Body of pancreas (tissue), 4 donors: ENCODE data around the gene NPM3. TPM values are rescaled to one million over a fixed set of nuclear protein-coding genes. Genes with fewer than 3 reads are reported as not detected.

ENCODE experiments used
- ATAC-seq: fragments of 150-250 bp; one replicate; pipeline ENCODE4 v1.9.1; 2016
- DNase-seq, 4 donors: peaks; one replicate each; pipeline ENCODE4 v3.0.0-alpha.2; 2019
- H3K27ac ChIP-seq, 4 donors: fragments of 200-600 bp; sonication (generic); 1 replicate in 3 of 4; 2 replicates in 1 of 4; pipeline versions ENCODE4 v1.5.1 to v1.6.1; 2016 to 2019; ENCODE audit warnings: mild to moderate bottlenecking in 1 of 4, mixed read lengths in 1 of 4, moderate library complexity in 1 of 4
- H3K27me3 ChIP-seq, 2 donors: fragments of 200-600 bp; sonication (generic); one replicate each; pipeline ENCODE4 v1.6.0; 2016; ENCODE audit warnings: mild to moderate bottlenecking in 1 of 2
- H3K36me3 ChIP-seq, 2 donors: fragments of 200-600 bp; sonication (generic); replicated peaks in 1 of 2; 2 replicates each; pipeline ENCODE4 v1.5.1; 2016; ENCODE audit warnings: low read depth in 2 of 2; ENCODE audit not compliant: insufficient read depth in 1 of 2
- H3K4me1 ChIP-seq: fragments of 200-600 bp; sonication (generic); one replicate; pipeline ENCODE4 v1.6.0; 2016
- H3K4me3 ChIP-seq, 2 donors: fragments of 200-600 bp; sonication (generic); 1 replicate in 1 of 2; 2 replicates in 1 of 2; pipeline ENCODE4 v1.5.1; 2016 to 2019
- H3K9me3 ChIP-seq, 3 donors: fragments of 200-600 bp; sonication (generic); 1 replicate in 2 of 3; 2 replicates in 1 of 3; pipeline ENCODE4 v1.5.1; 2016
- POLR2A ChIP-seq, 3 donors: fragments of 450-650 bp; IDR thresholded peaks; one replicate each; pipeline ENCODE4 v1.6.1; 2016; ENCODE audit warnings: antibody characterized with exemption in 3 of 3, mild to moderate bottlenecking in 2 of 3
- WGBS, 2 donors: methylation state at CpG; one replicate each; pipeline ENCODE4 v1.1.5; 2017; 5-methylcytosine and 5-hydroxymethylcytosine counted together
- intact Hi-C: fragments of 100-400 bp; cut with DNase I; formaldehyde crosslinking; loops from one replicate; pipeline ENCODE4 v1.15.1; 2023
- total RNA-seq, 2 donors: library from RNA; depleted of rRNA; stranded (reverse); fragments of >200 nt; gene quantifications; one replicate each; pipeline ENCODE4 v1.1.0, GENCODE V29; 2016
- TF ChIP-seq, protein P1 (sequence below), 7 experiments: fragments of 450-650 bp in 4 of 7; fragments of 200-600 bp in 3 of 7; sonication (generic) in 3 of 7; IDR thresholded peaks; one replicate each; pipeline ENCODE4 v1.5.1; 2016 to 2019; ENCODE audit warnings: antibody characterized with exemption in 7 of 7

Gene NPM3
- total RNA-seq, 2 donors from 2014 or later: 8.3 to 18.1 TPM

DNA sequence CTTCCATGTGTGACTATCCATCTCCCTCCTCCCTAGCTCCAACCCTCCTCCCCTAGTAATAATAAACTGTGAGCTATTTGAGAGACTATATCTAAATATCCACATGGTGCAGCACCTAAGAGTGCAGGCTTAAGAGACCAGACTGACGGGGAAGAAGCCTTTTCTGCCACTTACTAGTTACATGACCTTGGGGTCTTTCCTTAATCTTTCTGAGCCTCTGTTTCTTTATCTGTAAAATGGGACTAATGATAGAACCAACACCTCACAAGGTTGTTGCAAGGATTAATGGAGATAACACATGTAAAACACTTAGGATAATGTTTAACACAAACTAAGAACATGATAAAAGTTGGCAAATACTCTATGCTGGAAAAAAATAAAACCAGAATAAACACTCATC, 51.1 kb downstream of the NPM3 start:
- intact Hi-C loops: no loop called here
- no peak for ATAC-seq

More for the DNA sequence above, 51.1 kb downstream of the NPM3 start:
- no peak for DNase-seq
- no peaks in the 10 kb centered on the region for H3K27me3 ChIP-seq
- WGBS, 2 donors: 40 to 72% methylated on average over 1 of the region's 1 CpG
- H3K27ac ChIP-seq: no peak overlapping the region
- H3K36me3 ChIP-seq: no peaks in the 10 kb centered on the region
- TF ChIP-seq, protein P1, sequence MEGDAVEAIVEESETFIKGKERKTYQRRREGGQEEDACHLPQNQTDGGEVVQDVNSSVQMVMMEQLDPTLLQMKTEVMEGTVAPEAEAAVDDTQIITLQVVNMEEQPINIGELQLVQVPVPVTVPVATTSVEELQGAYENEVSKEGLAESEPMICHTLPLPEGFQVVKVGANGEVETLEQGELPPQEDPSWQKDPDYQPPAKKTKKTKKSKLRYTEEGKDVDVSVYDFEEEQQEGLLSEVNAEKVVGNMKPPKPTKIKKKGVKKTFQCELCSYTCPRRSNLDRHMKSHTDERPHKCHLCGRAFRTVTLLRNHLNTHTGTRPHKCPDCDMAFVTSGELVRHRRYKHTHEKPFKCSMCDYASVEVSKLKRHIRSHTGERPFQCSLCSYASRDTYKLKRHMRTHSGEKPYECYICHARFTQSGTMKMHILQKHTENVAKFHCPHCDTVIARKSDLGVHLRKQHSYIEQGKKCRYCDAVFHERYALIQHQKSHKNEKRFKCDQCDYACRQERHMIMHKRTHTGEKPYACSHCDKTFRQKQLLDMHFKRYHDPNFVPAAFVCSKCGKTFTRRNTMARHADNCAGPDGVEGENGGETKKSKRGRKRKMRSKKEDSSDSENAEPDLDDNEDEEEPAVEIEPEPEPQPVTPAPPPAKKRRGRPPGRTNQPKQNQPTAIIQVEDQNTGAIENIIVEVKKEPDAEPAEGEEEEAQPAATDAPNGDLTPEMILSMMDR (IDR thresholded peaks at IDR 0.05): no peak
- TF ChIP-seq POLR2A (IDR thresholded peaks at IDR 0.05): no peak
- no peaks in the 10 kb centered on the region for H3K4me1 ChIP-seq
- no peak overlapping the region for H3K4me3 ChIP-seq
- H3K9me3 ChIP-seq: no peaks in the 10 kb centered on the region

Other genes with a start within 250 kb of the NPM3 start
- 10 to 100 TPM; 36.9 to 38.4 TPM for gene POLL, start 195.2 kb downstream of the NPM3 start, total RNA-seq
- 10 to 100 TPM in 1 of 2 donors, 1 to 10 TPM in 1; 9.2 to 16.6 TPM for gene DPCD, start 195.1 kb downstream of the NPM3 start, total RNA-seq
- gene FBXW4, start 88.3 kb downstream of the NPM3 start, total RNA-seq: 10 to 100 TPM; 33.5 to 40.5 TPM
- gene FGF8, start 7.3 kb downstream of the NPM3 start, total RNA-seq: not detected
- 100 to 1,000 TPM in 1 of 2 donors, 10 to 100 TPM in 1; 83.3 to 110 TPM for gene OGA, start 35.0 kb upstream of the NPM3 start, total RNA-seq
- gene KCNIP2, start 60.4 kb upstream of the NPM3 start, total RNA-seq: 10 to 100 TPM in 1 of 2 donors, 1 to 10 TPM in 1; 1.8 to 13.5 TPM